GM21825 (cell line): ENCODE data around the gene PRICKLE2.

Experiments used
- ATAC-seq: cut with Tn5 transposase; IDR thresholded peaks from one replicate; pipeline ENCODE4 v1.9.1; 2021; ENCODE audit warnings: mild to moderate bottlenecking, moderate library complexity; ENCODE audit not compliant: unreplicated experiment

Gene PRICKLE2

GRCh38 chr3:64049136-64049535 lies 176.1 kb downstream of the PRICKLE2 start:
- no peak for ATAC-seq

- ATAC-seq: no peak
Observed at GRCh38 chr3:64048631-64049061, 176.6 kb downstream of the PRICKLE2 start.

GRCh38 chr3:64047787-64048186 lies 177.5 kb downstream of the PRICKLE2 start:
- ATAC-seq: no peak

GRCh38 chr3:64046996-64047594 lies 178.2 kb downstream of the PRICKLE2 start:
- no peak for ATAC-seq

GRCh38 chr3:64046592-64046991 lies 178.7 kb downstream of the PRICKLE2 start:
- ATAC-seq: no peak

GRCh38 chr3:64042952-64043351 lies 182.3 kb downstream of the PRICKLE2 start:
- no peak for ATAC-seq
